Activated naive CD4-positive, alpha-beta T cell treated with Interleukin-2 at 50 U/mL for 16 hours (primary cell): ENCODE results near the gene AKIP1.
A peak's percentile ranks its signal among the peaks of the same experiment; 100 is the strongest.
"Not testable (repeated sequence)": the region's sequence is repeated elsewhere in the genome, so short reads cannot be mapped to it uniquely, and the experiment has no call there.

ENCODE experiments used
- DNase-seq: peaks from one replicate; pipeline ENCODE4 v3.0.0-alpha.2; 2020

AKIP1 gene, protein sequence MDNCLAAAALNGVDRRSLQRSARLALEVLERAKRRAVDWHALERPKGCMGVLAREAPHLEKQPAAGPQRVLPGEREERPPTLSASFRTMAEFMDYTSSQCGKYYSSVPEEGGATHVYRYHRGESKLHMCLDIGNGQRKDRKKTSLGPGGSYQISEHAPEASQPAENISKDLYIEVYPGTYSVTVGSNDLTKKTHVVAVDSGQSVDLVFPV

DNA sequence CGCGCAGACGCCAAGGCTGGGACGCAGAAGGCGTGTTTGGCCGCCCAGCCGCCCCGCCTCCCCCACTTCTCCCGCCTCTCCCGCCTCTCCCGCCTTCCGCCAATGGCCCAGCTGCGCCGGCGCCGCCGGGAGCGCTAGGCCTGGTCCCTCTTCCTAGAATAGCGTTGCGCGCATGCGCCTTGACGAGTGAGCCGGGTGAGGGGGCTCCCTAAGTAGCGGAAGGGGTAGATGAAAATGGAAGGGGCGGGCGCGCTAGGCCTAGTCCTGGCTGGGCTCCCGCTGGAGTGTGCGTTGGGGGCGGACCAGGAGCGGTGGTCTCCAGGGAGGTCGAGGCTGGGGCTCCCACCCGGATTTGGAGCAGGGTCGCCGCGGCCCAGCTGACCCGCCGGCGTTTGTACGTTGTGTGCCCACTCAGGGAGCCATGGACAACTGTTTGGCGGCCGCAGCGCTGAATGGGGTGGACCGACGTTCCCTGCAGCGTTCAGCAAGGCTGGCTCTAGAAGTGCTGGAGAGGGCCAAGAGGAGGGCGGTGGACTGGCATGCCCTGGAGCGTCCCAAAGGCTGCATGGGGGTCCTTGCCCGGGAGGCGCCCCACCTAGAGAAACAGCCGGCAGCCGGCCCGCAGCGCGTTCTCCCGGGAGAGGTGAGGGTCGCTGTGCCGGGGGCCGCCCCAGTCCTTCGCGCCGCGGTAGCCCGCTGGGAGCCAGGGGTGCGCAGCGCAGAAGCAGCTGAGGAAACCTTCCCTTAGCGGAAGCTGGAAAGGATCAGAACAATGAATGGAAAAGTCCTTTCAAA lies at the start of gene AKIP1:
TSS of gene AKIP1 (plus strand) at position 161 of the 795 bp plus-strand sequence. CDS start at position 422, 261 bp downstream.
- peak; percentile 82 for DNase-seq

DNA sequence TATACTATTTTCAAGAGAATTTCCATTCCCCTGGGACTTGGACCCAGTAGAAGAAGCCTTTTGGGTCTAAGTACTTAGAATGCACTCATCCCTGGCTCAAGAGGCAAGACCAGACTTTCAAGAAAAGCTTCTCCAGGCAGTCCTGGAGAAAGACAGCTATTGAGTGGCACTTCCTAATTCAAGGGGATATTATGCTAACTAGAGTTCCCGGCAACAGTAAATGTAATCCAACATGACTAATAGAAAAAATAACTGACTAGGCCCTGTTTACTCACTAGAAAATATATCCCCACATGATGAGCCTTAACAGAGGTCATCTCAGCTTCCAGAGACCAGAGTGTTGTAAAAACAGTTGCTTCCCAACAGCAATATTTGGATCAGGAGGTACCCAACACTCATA lies 47.2 kb upstream of the AKIP1 start:
- no peak for DNase-seq

DNA sequence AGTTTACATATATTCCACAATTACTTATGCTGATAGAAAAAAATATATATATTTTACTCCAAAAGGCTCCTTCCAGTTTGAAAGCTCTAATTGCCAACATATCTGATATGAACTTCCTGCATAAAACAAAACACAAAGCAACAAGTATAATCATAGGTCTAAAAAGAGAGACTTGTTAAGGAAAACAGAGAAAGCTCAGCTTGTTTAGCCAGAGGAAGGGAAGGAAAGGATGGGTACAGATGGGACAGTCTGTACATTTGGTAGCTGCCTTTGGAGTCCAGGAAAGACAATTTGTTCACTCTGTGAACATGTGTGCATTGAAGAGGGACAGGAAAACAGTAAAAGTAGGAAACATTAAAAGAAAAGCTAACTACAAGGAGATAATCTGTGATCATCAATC lies 45.7 kb upstream of the AKIP1 start:
- DNase-seq, result no peak

DNA sequence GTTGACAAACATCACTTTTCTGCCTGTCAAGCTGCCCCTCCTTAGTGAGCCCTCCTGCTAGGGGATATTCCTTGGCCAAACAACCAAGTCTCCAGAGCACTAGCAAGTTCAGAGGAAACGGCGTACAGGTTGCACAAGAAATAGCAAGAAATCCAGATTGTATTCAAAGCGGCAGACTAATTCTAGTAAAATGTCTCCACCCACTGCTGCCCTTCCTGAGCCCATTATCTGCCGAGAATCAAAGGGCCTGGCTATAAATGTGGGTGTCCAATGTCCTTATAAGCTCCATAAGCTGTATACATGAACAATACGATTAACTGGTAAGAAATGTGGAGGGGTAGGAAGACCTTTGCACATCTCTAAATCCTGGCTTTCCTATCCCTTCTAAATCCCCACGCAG lies 44.0 kb upstream of the AKIP1 start:
- DNase-seq, result no peak

DNA sequence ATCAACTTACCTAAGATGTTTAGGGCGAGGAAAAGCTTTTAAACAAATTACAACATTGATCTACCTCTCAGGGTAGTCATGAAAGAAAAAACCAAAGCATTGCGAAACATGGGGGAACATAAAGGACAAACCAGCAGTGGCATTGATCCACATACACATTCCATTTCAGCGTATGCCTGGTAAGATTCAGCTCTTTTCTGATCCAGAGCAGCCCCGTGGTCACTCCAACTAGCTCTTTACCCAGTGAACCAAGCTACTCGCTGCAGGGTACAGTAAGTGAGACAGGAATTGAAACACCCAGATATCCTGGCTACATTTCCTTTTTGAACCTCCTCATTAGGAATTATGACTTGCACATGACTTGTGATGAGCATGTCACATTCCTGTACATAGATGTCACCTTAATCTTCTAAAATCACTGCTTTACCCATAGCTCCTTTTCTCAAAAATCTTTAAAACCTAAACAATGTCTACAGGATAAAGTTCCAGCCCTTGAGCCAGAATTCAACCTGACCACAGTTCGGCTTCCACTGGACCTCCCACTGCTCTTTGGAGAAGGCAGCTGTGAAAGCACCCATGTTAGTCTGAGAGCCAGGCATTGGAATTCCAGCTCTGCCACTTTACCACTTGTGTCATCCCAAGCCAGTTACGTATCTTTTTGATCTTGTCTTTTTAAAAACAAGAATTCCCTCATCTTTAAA lies 42.9 kb upstream of the AKIP1 start:
- DNase-seq, result no peak

DNA sequence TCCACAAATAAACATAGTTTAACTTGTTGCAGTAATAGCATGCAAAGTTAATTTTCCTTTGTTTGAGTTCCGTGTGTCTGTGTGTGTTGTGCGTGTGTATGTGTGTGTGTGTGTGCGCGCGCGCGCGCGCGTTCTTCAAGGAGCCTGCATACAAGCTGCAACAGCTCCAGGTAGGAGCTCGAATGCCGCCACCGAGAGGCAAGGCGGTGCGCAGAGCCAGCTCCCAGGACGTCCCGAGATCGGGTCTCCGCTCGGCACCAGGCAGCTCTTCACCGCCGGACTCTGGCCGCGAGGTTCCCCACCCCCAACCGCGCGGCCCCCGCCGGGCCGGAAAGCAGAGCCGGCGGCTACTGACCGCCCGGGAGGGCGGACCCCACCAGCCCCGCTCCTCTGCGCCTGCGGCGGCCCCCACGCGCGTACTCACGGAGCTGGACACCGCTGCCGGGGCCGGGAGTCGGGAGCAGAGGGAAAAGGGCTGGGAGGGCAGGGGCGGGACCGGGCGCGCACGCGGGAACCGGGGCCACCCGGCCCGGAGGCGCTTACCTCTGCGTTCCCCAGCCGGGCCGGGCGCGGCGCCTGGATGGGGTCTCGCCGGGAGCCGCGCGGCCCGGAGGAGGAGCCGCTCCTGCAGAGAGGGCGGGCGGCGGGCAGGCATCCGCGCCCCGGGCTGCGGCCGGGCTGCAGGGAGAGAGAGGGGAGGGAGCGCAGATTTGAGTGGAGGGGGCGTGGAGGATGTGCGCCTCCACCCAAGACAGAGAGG lies 40.4 kb upstream of the AKIP1 start:
- DNase-seq, result no peak

DNA sequence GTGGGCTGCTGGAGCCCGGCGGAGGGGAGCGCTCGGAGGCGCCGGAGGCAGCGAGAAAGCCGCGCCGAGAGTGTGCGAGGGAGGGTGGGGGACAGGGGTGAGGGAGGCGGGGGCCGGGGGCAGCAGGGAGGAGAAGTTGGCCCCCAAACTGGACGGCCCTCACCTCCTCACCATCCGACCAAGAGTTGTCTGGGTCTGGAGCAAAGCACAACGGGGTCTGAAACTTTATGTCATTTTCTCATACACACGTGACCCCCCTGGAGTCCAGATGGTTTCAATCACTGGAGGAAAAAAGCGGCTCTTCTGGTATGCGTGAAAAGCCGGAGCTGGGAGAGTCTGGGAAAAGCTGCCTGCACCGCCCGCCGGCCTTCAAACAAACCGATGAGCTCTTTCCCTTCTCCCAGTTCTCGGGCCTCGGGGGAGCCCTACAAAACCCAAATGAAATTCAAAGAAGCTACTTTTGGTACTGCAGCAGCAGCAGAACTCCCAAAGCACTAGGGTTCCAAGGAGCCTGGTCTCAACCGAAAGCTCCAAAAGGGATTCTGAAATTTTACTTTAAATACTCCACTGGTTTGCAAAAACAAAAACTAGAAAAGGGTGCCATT lies 39.7 kb upstream of the AKIP1 start:
- no peak for DNase-seq

DNA sequence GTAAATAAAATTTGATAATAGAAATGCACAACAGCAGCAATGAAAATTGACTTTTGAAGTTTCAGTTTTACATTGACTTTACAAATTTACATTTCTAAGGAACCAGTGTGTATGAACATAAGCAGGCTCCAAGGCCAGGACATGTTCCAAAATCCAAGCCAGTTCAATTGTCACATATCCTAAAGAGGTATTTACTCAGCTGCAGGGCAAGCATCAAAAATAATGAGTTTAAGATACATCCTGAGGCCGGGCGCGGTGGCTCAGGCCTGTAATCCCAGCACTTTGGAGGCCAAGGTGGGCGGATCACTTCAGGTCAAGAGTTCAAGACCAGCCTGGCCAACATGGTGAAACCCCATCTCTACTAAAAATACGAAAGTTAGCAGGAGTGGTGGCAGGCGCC lies 39.0 kb upstream of the AKIP1 start:
- no peak for DNase-seq

DNA sequence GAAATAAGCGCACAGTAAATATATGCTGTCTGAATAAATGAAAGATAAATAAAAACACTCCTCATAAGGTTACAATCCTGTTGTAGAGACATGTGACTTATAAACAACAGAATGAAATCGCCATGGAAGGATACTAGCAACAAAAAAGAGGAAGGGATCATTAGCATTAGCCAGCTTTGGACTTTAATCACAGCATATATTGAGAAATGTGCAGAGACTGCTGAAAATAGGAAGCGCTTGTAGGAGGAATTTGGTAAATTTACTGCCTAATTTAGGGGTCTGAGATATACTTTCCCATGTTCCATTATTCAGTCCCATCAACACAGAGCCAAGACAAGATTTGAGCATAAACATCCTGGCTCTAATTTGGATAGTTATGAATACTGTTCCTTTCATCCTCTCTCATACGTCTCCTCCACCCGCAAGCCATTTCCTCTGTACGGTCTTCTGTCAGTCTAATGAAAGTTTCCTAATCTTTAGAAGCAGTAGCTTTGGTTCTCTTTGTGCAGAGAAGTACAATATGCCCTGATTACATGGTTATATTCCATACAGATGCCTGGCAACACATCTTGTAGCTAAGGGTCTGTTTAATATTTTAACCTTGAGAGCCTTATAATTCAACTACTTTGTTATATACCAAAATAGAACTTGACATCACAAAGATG lies 37.1 kb upstream of the AKIP1 start:
- no peak for DNase-seq

DNA sequence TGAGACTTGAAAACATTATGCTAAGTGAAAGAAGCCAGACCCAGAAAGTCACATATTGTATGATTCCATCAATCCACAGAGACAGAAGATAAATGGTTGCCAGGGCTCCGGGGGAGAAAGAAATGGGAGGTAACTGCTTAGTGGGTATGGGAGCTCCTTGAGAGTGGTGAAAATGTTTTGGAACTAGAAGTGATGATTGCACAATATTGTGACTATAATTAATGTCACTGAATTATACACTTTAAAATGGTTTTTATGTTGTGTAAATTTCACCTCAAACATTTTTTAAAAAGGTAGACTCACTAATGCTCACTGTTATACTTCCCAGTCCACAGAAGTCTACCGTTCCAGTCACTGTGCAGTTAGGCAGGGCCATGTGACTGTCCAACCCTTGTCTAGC lies 32.2 kb upstream of the AKIP1 start:
- no peak for DNase-seq

DNA sequence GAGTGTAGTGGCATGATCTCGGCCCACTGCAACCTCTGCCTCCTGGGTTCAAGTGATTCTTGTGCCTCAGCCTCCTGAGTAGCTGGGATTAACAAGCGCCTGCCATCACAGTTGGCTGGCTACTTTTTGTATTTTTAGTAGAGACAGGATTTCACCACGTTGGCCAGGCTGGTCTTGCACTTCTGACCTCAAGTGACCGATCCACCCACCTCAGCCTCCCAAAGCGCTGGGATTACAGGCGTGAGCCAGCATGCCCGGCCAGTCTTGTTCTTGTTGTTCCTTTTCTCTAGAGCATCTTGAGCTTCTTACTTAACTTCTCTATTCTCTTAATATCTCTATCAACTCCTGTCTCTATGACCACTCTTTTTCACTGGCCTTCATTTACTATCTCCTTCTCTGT lies 29.4 kb upstream of the AKIP1 start:
- DNase-seq, result not testable (repeated sequence)

DNA sequence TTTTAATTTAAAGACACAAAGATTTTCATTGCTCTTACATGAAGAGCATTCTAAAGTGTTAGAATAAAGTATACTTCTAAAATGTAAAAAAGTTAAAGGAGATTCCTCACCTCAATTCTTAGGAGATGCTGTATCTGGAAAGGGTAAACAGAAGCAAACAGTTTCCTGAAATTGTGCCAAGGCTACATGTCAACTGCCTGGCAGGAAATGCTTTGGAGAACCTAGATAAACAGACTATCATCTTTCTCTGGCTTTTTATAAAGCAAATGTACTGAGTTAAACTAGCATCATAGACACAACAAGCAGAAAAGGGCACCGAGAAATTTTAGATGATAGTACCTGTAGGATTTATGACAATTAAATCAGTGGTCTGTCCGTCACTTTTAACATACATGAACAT lies 24.7 kb upstream of the AKIP1 start:
- no peak for DNase-seq

DNA sequence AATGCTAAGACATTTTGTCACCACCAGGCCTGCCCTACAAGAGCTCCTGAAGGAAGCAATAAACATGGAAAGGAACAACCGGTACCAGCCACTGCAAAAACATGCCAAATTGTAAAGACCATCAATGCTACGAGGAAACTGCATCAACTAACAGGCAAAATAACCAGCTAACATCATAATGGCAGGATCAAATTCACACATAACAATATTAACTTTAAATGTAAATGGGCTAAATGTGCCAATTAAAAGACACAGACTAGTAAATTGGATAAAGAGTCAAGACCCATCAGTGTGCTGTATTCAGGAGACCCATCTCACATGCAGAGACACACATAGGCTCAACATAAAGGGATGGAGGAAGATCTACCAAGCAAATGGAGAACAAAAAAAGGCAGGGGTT lies 19.8 kb upstream of the AKIP1 start:
- DNase-seq, result not testable (repeated sequence)

DNA sequence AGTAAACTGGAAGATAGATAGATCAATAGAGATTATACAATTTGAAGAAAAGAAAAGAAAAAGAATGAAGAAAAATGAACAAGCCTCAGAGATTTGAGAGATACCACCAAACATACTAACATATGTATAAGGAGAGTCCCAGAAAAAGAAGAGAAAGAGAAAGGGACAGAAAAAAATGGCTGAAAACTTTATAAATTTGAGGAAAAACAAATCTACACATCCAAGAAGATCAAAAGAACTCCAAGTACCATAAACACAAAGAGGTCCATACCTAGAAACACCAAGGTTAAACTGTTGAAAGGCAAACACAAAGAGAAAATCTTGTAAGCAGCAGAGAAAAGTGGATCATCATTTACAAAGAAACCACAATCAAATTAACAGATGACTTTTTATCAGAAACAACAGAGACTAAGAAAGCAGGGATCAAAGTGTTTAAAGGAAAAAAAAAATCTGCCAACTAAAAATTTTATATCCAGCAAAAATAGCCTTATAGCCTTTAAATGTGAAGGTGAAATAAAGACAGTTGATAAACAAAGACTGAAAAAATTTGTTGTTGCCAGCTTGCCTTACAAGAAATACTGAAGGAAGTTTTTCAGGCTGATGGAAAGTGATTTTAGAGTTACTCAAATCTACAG lies 11.8 kb upstream of the AKIP1 start:
- no peak for DNase-seq

DNA sequence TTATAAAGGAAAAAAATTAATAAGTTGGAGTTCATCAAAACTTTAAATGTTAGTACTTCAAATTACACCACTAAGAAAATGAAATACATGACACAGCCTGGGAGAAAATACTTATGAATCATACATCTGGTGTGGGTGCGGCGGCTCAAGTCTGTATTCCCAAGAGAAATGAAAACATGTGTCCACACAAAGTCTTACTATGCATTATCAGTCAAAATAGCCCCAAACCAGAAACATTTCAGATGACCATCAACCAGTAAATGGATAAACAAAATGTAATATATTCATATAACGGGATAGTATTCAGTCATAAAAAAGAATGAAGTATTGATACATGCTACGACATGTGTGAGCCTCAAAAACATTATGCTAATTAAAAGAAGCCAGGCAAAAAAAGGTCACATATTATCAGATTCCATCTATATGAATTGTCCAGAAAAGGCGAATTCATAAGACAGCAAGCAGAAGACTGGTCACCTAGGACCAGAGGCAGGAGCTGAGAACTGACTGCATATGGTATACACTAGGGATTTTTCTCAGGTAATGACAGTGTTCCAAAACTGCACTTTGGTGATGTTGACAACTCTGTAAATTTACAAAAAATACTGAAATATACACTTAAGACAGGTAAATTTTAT lies 5.3 kb upstream of the AKIP1 start:
- no peak for DNase-seq

DNA sequence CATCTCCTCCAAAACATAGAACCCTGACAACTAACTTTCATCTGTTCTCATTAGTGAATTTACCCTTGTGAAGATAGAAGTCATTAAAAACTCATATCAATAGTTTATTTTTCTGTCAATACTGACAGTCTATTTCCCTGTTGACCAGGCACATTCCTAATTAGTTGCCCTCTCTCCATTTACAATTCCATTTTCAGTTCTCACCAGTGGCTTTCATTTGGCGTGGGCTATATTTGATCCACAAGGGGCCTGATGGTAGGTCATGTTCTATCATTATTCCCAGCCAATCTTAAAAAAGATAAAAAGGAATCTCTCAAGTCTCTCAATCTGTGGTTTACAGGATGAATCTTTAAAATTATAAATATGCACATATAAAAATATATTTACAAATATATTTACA lies 3.9 kb upstream of the AKIP1 start:
- DNase-seq, result no peak

DNA sequence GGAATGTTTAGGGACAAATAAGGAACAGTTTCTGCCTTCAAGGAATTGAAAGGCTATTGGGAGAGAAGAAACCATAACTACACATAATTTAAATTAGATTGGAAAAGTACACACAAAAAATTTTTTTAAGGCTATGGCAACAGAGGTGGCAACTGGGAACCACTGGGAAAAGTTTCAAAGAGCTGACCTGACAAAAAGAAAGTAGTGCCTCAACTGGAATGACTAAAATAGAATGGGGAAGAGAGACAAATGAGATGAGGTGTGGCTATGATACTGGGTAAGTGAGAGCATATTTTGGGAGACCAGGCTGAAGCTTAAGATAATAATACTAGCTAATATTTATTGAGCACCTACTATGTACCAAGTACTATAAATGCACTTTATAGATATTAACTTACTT lies 2.9 kb upstream of the AKIP1 start:
- no peak for DNase-seq

DNA sequence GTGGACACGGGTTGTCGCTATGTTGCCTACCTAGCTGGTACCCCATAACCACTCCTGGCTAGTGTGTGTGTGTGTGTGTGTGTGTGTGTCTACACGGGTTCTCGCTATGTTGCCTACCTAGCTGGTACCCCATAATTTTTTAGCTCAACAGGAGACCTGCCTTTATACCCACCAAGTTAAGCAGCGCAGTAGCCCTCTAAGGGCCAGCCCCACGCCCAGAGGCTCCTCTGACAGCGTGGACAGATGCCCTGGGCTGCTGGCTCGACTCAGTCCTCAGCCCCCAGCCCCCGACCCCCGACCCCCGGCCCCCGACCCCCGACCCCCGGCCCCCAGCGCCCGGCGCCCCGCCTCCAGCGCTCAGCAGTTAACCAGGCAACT lies 351 bp upstream of the AKIP1 start:
- no peak for DNase-seq

DNA sequence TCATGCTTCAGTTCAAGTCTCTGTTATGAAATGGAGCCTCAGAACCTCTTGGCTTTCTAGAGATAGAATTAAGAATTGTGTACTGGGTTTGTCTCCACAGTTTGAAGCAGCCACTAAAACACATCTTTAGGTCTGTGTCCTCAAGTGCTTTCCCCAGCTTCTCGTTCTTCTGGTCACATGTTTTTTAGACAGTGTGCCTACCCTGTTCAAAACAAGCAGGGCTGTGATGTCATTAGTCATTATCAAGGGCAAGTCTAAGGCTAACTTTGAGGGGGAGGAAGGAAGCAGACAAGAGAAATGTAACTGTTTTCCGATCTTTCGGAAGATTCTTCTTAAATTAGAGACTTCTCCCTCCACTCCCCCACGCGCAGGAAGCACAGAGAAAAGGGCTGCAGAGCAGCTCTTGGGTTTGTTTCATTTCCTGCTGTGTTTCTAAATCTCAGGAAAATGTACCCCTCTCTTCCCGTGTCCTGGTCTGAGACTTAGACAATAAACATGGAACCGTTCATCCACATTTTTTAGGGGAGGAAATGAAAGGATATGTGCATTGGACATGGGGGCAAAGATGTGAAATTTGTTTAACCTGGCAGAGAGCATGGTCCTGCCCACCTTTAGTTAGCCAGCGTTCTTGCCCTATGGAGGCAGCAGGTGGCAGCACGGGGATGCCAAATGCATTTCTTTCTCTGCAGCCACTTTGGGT lies 3.1 kb downstream of the AKIP1 start:
- DNase-seq, result peak; percentile 46

DNA sequence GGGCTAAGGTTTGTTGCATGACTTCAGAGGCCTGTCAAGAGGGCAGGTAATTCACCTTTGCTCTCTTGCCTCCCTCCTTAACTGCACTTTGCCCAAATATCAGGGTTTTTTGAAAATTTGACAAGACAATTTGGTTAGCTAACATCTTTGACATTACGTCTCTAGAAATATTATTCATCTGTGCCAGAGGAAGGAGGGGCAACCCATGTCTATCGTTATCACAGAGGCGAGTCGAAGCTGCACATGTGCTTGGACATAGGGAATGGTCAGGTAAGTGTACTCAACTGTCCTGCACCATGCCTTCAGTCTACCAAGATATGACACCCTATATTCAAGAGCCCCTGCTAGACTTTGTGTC lies 3.7 kb downstream of the AKIP1 start:
- DNase-seq, result no peak
